Renal cortex interstitium (tissue), 11 donors: Measurements from ENCODE around the gene DOK7. TPM values are rescaled to one million over a fixed set of nuclear protein-coding genes. Genes with fewer than 3 reads are reported as not detected.
"Not testable (repeated sequence)": the region's sequence is repeated elsewhere in the genome, so short reads cannot be mapped to it uniquely, and the experiment has no call there.

Experiments used
- DNase-seq, 11 donors: peaks; one replicate each; pipeline ENCODE4 v3.0.0-alpha.2; 2013; ENCODE audit warnings: low read depth in 9 of 11, low spot score in 4 of 11; ENCODE audit errors: extremely low read depth in 1 of 11
- polyA plus RNA-seq, 3 donors: library from polyadenylated mRNA; unstranded; fragments of 120-200 nt; gene quantifications; one replicate each; pipeline ENCODE4 v1.2.1, GENCODE V29; 2013; ENCODE audit not compliant: insufficient read length in 3 of 3

The DOK7 gene
- polyA plus RNA-seq, 3 donors = 2.2 to 3.7 (median 3.1) TPM

DNA sequence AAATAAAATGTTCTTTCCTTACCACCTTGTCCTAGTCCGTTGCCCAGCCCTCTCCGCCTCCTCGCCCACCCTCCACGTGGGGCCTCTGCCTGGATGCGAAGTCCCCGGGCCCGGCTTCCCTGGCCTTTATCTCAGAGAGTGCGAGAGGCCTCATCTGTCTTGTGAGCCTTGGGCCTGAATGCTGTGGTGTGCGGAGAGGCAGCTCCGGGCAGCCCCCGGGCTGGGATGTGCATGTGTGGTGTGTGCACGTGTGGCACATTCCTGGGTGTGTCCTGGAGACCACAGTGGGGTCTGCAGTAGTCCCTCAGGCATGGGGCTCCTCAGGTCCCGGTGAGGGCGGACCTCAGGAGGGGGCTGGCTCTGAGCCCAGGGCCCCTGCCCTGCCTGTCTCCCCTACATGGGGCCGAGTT is 31.4 kb downstream of the DOK7 start:
- DNase-seq = no peak

DNA sequence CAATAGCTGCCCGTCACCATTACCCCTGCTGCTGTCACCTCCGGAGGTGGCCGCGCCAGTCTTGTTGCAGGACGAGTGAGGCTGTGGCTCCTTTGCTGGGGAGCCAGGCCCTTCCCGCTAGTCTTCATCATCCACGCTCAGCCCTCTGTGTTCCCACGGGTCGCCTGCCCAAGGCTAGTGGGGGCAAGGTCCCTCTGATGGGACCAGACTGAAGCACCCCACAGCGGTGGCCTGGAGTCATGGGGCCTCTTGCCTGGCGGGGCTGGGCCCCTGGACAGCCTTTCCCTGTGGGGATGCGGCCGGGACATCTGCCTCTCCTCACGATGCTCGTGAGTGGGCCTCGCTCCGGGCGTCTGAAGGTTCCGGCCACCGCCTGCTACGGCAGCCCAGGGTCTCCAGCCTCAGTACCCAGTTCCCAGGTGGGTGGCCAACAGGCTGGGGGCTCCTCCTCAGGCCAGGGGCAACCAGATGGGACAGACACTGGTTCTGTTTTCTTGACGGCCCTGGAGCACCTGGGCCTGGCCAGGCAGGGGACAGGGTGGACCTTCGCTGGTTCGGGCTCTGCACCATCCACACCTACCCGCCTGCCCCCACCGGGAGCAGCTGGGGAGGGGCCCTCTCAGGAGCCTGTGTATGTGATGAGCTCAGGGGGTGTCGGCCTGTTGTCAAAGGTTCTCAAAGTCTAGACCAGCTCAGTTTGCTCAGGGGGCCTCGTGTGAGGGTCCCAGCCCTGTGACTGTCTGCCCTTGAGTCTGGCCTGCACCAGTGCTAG is 32.3 kb downstream of the DOK7 start:
- DNase-seq = no peak

DNA sequence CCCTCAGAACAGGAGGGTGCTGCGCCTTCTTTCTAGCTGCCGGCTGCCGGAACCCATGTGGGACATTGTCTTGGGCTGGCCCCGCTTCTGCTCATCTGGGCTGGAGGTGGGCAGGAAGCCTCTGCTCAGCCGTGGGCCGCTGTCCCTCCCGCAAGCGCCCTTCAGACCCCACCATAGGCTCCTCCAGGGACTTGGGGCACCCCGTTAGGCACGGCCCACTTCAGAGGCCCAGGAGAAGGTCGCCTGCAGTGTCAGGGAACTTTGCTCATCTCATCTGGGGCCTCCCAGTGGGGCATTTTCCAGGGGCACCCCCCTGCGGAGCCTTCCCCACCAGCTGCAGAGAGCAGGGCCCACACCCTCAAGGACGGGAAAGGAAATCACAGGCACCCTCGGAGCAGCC is 32.9 kb downstream of the DOK7 start:
- no peak for DNase-seq

- DNase-seq = no peak
These were observed 34.0 kb downstream of the DOK7 start for GRCh38 chr4:3497095-3497494.

DNA sequence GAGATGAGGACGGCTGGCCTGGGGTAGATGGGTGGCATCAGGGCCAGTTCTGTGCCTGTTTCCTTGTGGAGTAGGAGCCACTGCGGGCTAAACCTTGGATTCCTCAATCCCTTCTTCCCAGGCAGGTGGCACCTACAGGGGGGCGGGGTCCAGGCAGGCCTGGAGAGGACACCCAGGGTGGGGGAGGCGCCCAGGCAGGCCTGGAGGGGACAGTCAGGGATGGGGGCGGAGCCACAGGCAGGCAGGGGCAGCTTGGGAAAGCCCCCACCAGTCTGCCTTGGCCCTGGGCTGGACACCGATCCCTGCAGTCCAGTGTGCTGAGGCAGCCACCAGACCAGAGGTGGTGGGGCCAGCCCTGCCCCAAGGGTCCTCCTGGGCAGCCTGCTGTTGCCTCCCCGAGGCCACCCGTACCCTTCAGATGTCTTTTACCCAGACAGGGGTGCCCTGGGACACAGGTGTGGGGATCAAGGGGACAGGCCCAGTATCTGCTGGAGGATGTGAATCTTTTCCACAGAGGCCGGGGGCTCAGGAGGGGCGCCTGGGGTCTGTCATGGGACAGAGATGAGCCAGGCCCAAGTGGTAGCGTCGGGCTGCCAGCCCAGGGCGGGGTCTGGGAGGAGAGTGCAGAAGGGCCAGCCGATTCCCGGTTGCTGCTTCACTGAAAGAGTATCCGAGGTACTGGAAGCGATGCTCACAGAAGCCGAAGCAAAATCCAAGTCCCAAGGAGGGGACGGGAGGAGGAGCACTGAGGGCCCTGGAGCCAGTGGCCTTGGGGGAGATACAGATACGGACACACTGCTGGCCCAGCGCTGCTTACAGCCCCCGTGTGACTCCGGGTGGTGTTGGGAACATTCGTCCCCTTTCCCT is 34.6 kb downstream of the DOK7 start:
- DNase-seq = no peak

DNA sequence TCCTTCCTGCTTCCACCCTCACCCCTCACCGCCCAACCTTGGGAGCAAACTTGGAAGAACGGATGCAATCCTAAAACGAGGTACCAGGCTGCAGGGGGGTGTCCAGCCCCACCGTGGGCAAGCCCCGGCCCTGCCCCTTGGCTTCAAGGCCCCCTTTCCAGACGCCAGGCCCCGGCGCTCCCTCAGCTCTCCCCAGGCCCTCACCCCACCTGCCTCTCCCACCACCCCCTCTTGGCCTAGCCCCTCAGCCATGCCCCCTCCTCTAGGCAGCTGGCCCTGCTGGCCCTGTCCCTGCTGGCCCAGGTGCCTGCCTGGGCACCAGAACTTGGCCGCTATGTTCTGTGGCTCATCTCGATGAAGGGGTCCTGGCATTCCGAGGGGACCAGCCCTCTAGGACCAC is 35.3 kb downstream of the DOK7 start:
- DNase-seq = no peak

DNA sequence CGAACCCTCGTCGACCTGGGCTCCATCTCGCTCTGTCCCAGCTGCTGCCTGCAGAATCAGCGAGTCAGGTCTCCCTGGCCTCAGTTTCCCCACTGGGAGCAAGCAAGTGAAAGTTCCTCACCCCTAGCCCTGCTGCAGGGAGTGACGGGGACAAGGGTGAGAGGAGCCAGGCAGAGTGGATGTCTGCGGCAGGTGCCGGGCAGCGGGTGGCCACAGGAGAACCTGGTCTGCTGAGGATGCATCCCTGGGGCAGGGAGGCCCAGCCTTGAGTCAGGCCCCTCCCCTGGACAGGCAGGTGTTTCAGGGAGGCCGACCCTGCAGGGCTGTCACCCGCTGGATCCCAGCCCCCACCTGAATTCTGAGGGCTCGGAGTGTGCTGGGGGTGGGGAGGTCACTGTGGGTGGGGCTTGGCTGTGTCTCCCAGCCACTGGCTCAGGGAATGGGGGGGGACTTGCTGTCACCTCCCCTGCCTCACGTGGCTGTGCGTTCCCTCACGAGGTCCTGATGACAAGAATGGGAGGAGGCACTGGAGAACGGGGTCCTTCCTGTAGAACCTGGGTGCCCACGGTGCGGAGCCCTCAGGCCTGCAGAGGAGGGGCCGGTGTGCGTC is 35.9 kb downstream of the DOK7 start:
- no peak for DNase-seq

GRCh38 chr4:3499710-3500109 is 36.6 kb downstream of the DOK7 start:
- DNase-seq = no peak

DNA sequence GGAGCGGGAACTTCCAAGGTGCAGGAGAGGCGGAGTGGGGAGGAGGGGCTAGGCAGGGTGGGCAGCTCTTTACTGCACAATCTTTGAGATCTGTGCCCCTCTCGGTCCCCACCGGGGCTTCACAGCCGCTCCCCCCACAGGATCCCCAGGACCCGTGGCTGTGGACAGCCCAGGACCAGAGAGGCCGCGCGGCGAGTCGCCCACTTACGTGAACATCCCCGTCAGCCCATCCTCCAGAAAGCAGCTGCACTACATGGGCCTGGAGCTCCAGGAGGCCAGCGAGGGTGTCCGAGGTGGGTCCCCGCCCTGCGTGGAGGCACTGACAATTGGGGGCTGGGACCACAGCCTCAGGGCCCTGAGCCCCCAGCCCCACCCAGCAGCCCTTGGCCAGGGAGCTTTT is 37.0 kb downstream of the DOK7 start:
- no peak for DNase-seq

- DNase-seq = no peak
These were observed 37.6 kb downstream of the DOK7 start for GRCh38 chr4:3500634-3501101.

DNA sequence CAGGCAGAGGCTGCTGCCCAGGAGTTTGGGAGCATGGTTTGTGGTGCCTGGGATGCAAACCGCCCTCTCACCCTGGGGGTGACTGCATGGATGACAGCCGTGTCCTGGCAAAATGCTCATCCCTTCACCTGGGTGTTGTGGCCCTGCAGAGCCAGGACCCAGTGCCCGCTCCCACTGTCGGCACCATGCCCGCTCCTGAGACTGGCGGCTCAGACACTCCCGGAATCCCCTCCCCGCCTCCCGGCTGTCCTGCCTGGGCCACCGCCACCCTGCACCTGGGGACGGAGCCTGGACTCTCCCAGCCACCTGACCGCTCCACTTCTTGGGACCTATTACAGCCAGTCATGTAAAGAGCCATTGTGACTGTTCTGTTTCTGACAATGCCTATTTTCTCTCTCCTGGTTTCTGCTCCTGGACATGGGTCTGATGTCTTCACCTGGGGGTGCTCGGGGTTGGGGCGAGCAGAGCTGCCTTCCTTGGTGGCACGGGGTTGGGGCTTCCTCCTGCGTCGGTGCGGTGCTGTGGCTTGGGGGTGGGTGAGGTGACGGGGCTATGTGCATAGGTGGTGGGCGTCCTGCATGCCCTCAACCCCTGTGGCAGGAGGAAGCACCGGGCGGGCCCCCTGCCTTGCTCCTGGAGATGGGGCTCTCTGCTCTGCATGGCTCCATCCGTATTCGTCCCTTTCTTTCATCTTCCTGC is 38.2 kb downstream of the DOK7 start:
- DNase-seq = no peak

DNA sequence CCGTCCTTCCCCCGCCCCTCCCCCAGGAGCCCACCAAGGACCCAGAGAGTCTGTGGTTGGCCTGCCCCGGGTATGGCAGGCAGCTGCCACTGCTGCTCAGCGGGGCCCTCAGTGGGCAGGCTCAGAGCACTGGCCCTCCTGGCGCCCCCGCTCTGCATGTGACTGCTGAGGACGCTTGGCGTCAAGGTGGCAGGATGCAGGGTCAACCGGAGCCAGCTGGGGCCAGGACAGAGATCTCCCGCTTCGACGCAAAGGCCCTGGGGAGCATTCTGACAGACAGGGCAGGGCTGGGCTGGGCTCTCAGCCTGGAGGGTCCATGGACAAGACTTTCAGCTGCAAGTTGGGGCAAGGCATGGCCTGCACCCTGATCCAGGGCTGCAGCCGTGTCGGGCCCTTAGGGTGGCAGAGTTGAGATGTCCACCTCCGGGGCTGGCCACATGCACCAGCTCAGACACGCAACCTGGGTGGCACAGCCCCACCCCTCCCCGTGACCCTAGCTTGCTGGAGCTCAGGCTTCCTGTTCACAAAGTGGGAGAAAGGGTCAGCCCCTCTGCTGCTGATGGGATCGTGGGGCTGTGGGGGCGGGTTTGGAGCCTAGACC is 38.8 kb downstream of the DOK7 start:
- DNase-seq = no peak

DNA sequence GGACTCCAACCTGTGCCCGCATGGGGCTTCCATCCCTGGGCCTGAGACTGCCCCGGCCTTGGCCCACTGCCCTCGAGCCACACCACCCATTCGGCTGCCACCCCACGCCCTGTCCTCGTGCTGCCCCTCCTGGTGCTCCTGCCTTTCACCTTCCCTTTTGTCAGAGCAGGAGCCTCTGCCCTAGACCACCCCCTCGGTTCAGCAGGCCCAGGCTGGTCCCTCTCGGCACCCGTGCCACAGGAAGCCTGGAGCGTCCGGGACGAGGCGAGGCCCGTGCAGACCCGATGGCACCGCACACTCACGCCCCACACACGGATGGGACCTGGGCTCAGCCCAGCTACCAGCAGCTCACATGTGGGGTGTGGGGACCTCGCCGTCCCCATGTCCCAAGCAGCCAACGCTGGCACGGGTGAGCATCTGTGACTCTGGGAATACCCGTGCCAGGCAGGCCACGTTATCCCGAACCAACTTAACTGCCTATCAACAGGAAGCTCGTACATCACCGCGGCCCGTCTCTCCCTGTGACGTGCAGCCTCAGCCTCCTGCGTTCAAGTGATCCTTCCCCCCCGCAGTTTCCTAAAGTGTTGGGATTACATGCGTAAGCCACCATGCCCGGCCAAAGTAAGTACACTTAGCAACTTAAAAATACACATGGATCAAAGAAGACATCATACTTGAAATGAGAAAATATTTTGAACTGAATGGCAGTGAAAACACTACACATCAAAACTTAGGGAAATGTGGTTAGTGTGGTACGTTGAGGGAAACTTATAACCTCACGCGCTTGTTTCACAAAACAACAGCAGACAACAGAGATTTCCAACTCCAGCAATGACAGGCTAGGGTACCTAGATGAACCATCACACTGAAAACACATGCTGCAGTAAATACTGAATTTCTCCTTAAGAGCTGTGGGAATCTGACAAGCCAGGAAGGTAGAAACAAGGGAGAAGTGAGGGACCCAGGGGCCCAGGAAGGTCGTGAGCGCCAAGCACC is 40.1 kb downstream of the DOK7 start:
- no peak for DNase-seq

DNA sequence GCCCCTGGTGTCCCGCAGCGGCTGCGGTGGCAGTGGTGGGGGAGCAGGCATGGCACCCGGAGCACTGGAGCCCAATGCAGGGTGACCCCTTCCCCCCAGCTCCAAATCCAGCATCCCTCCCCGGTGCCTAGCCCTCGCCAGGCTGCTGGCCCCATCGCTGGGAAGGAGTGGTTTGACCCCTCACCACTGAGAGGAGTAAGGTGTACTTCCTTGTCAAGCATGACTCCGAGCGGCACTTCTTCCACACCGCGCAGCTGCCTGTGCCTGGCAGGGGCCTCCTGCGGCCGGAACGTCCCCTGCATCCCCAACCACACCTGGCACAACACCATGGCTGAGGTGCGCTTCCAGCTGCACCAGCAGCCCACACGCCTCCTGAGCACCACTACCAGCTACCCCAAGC is 42.1 kb downstream of the DOK7 start:
- no peak for DNase-seq

DNA sequence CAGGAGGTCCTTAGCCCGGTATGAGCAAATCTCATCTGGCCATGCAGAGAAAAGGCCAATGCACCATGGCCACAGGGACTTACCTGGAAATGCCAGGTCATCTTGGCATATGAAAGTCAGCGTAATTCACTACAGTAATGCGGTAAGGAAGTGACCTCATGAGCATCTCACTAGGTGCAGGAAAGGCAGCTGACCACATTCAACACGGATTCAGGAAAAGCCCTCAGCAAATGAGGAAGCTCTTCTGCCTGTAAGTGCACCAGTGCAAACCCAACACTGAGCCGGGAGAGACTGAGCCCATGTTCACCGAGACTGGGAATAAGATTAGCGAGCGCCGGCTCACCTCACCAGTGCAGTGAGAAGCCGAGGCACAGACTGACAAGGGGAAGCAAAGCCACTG is 45.4 kb downstream of the DOK7 start:
- no peak for DNase-seq

- no peak for DNase-seq
These were observed 47.4 kb downstream of the DOK7 start for GRCh38 chr4:3510481-3510880.

GRCh38 chr4:3511187-3511586 is 48.1 kb downstream of the DOK7 start:
- DNase-seq = no peak

GRCh38 chr4:3511601-3512000 is 48.5 kb downstream of the DOK7 start:
- DNase-seq = not testable (repeated sequence)
